ENCODE measurements around the gene SSBP3. TPM values are rescaled to one million over a fixed set of nuclear protein-coding genes. Genes with fewer than 3 reads are reported as not detected.

Gene SSBP3
- total and polyA plus RNA-seq, 9 of the 15 experiments (the other 6 are each of a cell fraction or from before 2014, with no cell fraction given), result 8.7 to 108 (median 33.8) TPM

DNA sequence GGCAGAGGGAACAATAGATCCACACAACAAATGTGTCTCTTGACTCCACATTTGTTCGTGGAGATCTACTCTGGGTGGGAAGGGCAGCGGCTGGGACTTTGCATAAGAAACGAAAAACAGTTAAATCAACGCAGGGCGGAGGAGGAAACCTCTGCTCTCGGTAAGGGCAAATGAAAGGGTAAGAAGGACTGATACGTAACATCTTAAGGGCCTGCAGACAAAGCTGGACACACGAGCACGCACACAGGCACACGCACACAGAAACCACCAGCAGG, 148.9 kb downstream of the SSBP3 start:
- intact Hi-C loops (cut with micrococcal nuclease) (no loop called here), in situ Hi-C loops (cut with MboI) (no loop called here)
- no TSS peak for BruUV-seq (replicated peaks)
- H3K36me3 ChIP-seq (ENCODE audit: control insufficient read depth, insufficient read depth, low read length), result peaks cover 22% of the 10 kb centered on the region; the same call in 2 of the 3 replicates
- H3K9ac ChIP-seq (ENCODE audit: insufficient read depth in 1 of 2, low read depth in 2 of 2, low read length in 2 of 2), result no peak overlapping the region
- H2AFZ ChIP-seq (ENCODE audit: low read depth, low read length), result no peak overlapping the region
- H3K4me3 ChIP-seq, result no peak overlapping the region
- ATAC-seq (no peak), DNase-seq (ENCODE audit: extremely low read depth in 1 of 4, low spot score in 3 of 4) (no peak), FAIRE-seq (no peak)
- no peak overlapping the region for H3K27ac ChIP-seq (ENCODE audit: extremely low read depth, low read depth, low read length)
- POLR2A ChIA-PET, result interaction anchor here (0.7 kb wide), 1 partner anchor 10 kb away, joined by 3 read pairs; no protein-coding TSS in a partner anchor
- no peak for TF ChIP-seq NFIX (CRISPR knock-in tag; IDR thresholded peaks at IDR 0.05; ENCODE audit: low read depth)
- no peak for TF ChIP-seq U2AF2 (optimal IDR thresholded peaks at IDR 0.05; ENCODE audit: low read depth, low read length)
- no peak for TF ChIP-seq HEY1 (CRISPR knock-in tag; IDR thresholded peaks at IDR 0.05; ENCODE audit: borderline replicate concordance)
- TF ChIP-seq TAF7 (tag; IDR thresholded peaks at IDR 0.05), result no peak
- TF ChIP-seq, protein P1, sequence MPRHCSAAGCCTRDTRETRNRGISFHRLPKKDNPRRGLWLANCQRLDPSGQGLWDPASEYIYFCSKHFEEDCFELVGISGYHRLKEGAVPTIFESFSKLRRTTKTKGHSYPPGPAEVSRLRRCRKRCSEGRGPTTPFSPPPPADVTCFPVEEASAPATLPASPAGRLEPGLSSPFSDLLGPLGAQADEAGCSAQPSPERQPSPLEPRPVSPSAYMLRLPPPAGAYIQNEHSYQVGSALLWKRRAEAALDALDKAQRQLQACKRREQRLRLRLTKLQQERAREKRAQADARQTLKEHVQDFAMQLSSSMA (CRISPR knock-in tag; IDR thresholded peaks at IDR 0.05), result no peak
- no peak for TF ChIP-seq KDM2B (CRISPR knock-in tag; IDR thresholded peaks at IDR 0.05)
- TF ChIP-seq RBBP5 (IDR thresholded peaks at IDR 0.05; ENCODE audit: borderline replicate concordance, insufficient read depth, low read length, poor library complexity, severe bottlenecking), result no peak
- TF ChIP-seq, protein P2, sequence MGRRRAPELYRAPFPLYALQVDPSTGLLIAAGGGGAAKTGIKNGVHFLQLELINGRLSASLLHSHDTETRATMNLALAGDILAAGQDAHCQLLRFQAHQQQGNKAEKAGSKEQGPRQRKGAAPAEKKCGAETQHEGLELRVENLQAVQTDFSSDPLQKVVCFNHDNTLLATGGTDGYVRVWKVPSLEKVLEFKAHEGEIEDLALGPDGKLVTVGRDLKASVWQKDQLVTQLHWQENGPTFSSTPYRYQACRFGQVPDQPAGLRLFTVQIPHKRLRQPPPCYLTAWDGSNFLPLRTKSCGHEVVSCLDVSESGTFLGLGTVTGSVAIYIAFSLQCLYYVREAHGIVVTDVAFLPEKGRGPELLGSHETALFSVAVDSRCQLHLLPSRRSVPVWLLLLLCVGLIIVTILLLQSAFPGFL (CRISPR knock-in tag; IDR thresholded peaks at IDR 0.05), result no peak
- no peak for TF ChIP-seq ZBTB1 (CRISPR knock-in tag; IDR thresholded peaks at IDR 0.05; ENCODE audit: borderline replicate concordance, low read depth)
- no peak for TF ChIP-seq SETDB1 (IDR thresholded peaks at IDR 0.05; ENCODE audit: low read length)
- TF ChIP-seq ZC3H11A (IDR thresholded peaks at IDR 0.05; ENCODE audit: low read depth, low read length), result no peak
- TF ChIP-seq SRSF7 (optimal IDR thresholded peaks at IDR 0.05; ENCODE audit: low read depth, low read length), result no peak
- no peak for TF ChIP-seq SREBF1 (IDR thresholded peaks at IDR 0.05; ENCODE audit: borderline replicate concordance, low read depth, low read length)
- H3K4me2 ChIP-seq (ENCODE audit: insufficient read depth, low read length), result no peak overlapping the region
- H4K20me1 ChIP-seq (replicated peaks; ENCODE audit: control insufficient read depth, insufficient read depth, low read length), result 0 out of 2 replicates have a peak, but pooled peaks cover 4% of the 10 kb centered on the region
- CTCF ChIA-PET (ENCODE audit: low intra/inter-chr PET ratio), result no interaction called here
- H3K9me3 ChIP-seq (replicated peaks; ENCODE audit: control insufficient read depth, insufficient read depth, low read depth, low read length), result no peaks in the 10 kb centered on the region
- H3K79me2 ChIP-seq (ENCODE audit: control insufficient read depth, insufficient read depth, low read length), result no peaks in the 10 kb centered on the region
- peaks cover 0 to 10% of the 10 kb centered on the region in 2 experiments; a peak in 1 of 5 replicates for H3K4me1 ChIP-seq (replicated peaks in 1 of 2; ENCODE audit: control insufficient read depth in 2 of 2, insufficient read depth in 2 of 2, low read length in 2 of 2)
- no peaks in the 10 kb centered on the region for H3K27me3 ChIP-seq (ENCODE audit: control insufficient read depth in 2 of 2, insufficient read depth in 2 of 2, low read length in 2 of 2)
- no peaks in the 10 kb centered on the region for H3K9me1 ChIP-seq (ENCODE audit: control insufficient read depth, insufficient read depth, low read length)
- 87% methylated on average over 10 of the region's 10 CpGs for WGBS (ENCODE audit: insufficient coverage, low coverage, missing lambda C conversion rate)
